K562 (cell line): ENCODE measurements around the gene AMFR. TPM values are rescaled to one million over a fixed set of nuclear protein-coding genes. Genes with fewer than 3 reads are reported as not detected.
A peak's percentile ranks its signal among the peaks of the same experiment; 100 is the strongest.

ENCODE experiments used
- ATF7 ChIP-seq: fragments of 450-650 bp; IDR thresholded peaks from 2 replicates; pipeline ENCODE4 v1.7.1; 2014; ENCODE audit warnings: mild to moderate bottlenecking, moderate library complexity
- CEBPG ChIP-seq, 3 experiments: fragments of 200-800 bp in 1 of 3; sonication (Bioruptor generic) in 1 of 3; sonication (generic) in 1 of 3; formaldehyde crosslinking in 1 of 3; IDR thresholded peaks in 2 of 3; conservative IDR thresholded peaks in 1 of 3; 2 replicates each; pipeline versions ENCODE4 v1.6.1 to v1.8.0; 2016 to 2022; ENCODE audit warnings: missing compliant biosample characterization in 2 of 3, missing genetic modification characterization in 2 of 3, mild to moderate bottlenecking in 1 of 3, missing genetic modification reagents in 1 of 3
- ETV5 ChIP-seq: sonication (generic); formaldehyde crosslinking; IDR thresholded peaks from 2 replicates; pipeline ENCODE4 v1.4.0; 2020; ENCODE audit warnings: low read depth, mild to moderate bottlenecking, missing genetic modification reagents
- HNRNPK ChIP-seq: fragments of 200-400 bp; formaldehyde crosslinking; IDR thresholded peaks from one replicate; pipeline ENCODE4 v1.6.1; 2018; ENCODE audit warnings: mild to moderate bottlenecking, low read depth, low read length; ENCODE audit not compliant: poor library complexity, severe bottlenecking
- PRPF4 ChIP-seq: fragments of 200-400 bp; formaldehyde crosslinking; IDR thresholded peaks from one replicate; pipeline ENCODE4 v1.6.1; 2017; ENCODE audit warnings: low read length, low read depth, mild to moderate bottlenecking; ENCODE audit not compliant: insufficient read depth, poor library complexity, severe bottlenecking
- TARDBP ChIP-seq: fragments of 450-650 bp; IDR thresholded peaks from 2 replicates; pipeline ENCODE4 v1.6.1; 2016
- TBL1XR1 ChIP-seq, 2 experiments: IDR thresholded peaks; 2 replicates each; pipeline ENCODE4 v1.6.1; 2012; ENCODE audit warnings: improper control_type of control experiment in 2 of 2, low read length in 2 of 2, mild to moderate bottlenecking in 1 of 2
- XRCC3 ChIP-seq: fragments of 450-650 bp; IDR thresholded peaks from 2 replicates; pipeline ENCODE4 v1.6.1; 2017; ENCODE audit warnings: mild to moderate bottlenecking, moderate library complexity
- polyA plus RNA-seq, 8 experiments: library from polyadenylated mRNA; depleted of rRNA in 4 of 8; stranded (reverse) in 5 of 8; unstranded in 3 of 8; fragments of >200 nt; fragmentation: Nextera tagmentation in 2 of 8; fragmentation: Illumina TruSeq in 1 of 8; extraction: Ambion mirVana in 2 of 8; extraction: Trizol in 1 of 8; gene quantifications; 2 replicates each; pipeline versions ENCODE4 v1.2.1 to v1.2.3, GENCODE V29; 2011 to 2014; ENCODE audit warnings: inconsistent platforms in 1 of 8, missing spikeins in 1 of 8
- total RNA-seq, 7 experiments: library from RNA; depleted of rRNA in 6 of 7; stranded (reverse); fragments of >200 nt in 6 of 7; fragmentation: Illumina TruSeq in 2 of 7; extraction: Trizol in 2 of 7; gene quantifications; 2 replicates each; pipeline versions ENCODE4 v1.2.1 to v1.2.3, GENCODE V29; 2011 to 2021; ENCODE audit warnings: low replicate concordance in 1 of 7
- TF ChIP-seq, protein P1 (sequence below): fragments of 450-650 bp; IDR thresholded peaks from 2 replicates; pipeline ENCODE4 v1.6.1; 2016; ENCODE audit warnings: mild to moderate bottlenecking, moderate library complexity
- TF ChIP-seq, protein P2 (sequence below): sonication (generic); formaldehyde crosslinking; IDR thresholded peaks from 2 replicates; pipeline ENCODE4 v1.5.0; 2020; ENCODE audit warnings: missing genetic modification reagents
- TF ChIP-seq, protein P3 (sequence below): fragments of 250-450 bp; sonication (Bioruptor Pico); IDR thresholded peaks from 2 replicates; pipeline ENCODE4 v1.9.0; 2021; ENCODE audit warnings: mild to moderate bottlenecking, inconsistent platforms
- TF ChIP-seq, protein P4 (sequence below): fragments of 450-650 bp; IDR thresholded peaks from 2 replicates; pipeline ENCODE4 v1.6.1; 2016; ENCODE audit warnings: missing biosample characterization, missing genetic modification characterization

Gene AMFR
- total and polyA plus RNA-seq, 9 of the 15 experiments (the other 6 are each of a cell fraction or from before 2014, with no cell fraction given) = 15.6 to 113 (median 58.4) TPM

DNA sequence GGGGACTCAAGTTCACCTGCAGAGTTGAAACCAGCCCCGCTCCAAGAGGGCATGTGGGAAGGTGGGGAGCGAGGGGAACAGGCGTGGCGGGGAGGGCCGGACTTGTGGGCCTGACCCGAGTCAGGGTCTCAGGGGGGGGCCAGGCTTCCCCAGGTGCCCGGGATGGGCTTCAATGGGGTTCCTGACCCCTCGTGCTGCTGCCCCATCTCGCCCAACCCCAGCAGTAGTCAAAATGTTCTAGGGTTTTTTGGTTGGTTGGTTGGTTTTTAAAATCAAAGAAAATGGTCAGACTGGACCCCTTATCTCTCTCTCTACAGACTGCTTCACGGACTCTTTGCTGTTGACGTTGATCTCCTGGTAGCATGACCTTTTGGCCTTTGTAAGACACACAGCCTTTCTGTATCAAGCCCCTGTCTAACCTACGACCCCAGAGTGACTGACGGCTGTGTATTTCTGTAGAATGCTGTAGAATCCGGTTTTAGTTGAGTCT, 69.5 kb downstream of the AMFR start (continued):
- TF ChIP-seq, protein P1, sequence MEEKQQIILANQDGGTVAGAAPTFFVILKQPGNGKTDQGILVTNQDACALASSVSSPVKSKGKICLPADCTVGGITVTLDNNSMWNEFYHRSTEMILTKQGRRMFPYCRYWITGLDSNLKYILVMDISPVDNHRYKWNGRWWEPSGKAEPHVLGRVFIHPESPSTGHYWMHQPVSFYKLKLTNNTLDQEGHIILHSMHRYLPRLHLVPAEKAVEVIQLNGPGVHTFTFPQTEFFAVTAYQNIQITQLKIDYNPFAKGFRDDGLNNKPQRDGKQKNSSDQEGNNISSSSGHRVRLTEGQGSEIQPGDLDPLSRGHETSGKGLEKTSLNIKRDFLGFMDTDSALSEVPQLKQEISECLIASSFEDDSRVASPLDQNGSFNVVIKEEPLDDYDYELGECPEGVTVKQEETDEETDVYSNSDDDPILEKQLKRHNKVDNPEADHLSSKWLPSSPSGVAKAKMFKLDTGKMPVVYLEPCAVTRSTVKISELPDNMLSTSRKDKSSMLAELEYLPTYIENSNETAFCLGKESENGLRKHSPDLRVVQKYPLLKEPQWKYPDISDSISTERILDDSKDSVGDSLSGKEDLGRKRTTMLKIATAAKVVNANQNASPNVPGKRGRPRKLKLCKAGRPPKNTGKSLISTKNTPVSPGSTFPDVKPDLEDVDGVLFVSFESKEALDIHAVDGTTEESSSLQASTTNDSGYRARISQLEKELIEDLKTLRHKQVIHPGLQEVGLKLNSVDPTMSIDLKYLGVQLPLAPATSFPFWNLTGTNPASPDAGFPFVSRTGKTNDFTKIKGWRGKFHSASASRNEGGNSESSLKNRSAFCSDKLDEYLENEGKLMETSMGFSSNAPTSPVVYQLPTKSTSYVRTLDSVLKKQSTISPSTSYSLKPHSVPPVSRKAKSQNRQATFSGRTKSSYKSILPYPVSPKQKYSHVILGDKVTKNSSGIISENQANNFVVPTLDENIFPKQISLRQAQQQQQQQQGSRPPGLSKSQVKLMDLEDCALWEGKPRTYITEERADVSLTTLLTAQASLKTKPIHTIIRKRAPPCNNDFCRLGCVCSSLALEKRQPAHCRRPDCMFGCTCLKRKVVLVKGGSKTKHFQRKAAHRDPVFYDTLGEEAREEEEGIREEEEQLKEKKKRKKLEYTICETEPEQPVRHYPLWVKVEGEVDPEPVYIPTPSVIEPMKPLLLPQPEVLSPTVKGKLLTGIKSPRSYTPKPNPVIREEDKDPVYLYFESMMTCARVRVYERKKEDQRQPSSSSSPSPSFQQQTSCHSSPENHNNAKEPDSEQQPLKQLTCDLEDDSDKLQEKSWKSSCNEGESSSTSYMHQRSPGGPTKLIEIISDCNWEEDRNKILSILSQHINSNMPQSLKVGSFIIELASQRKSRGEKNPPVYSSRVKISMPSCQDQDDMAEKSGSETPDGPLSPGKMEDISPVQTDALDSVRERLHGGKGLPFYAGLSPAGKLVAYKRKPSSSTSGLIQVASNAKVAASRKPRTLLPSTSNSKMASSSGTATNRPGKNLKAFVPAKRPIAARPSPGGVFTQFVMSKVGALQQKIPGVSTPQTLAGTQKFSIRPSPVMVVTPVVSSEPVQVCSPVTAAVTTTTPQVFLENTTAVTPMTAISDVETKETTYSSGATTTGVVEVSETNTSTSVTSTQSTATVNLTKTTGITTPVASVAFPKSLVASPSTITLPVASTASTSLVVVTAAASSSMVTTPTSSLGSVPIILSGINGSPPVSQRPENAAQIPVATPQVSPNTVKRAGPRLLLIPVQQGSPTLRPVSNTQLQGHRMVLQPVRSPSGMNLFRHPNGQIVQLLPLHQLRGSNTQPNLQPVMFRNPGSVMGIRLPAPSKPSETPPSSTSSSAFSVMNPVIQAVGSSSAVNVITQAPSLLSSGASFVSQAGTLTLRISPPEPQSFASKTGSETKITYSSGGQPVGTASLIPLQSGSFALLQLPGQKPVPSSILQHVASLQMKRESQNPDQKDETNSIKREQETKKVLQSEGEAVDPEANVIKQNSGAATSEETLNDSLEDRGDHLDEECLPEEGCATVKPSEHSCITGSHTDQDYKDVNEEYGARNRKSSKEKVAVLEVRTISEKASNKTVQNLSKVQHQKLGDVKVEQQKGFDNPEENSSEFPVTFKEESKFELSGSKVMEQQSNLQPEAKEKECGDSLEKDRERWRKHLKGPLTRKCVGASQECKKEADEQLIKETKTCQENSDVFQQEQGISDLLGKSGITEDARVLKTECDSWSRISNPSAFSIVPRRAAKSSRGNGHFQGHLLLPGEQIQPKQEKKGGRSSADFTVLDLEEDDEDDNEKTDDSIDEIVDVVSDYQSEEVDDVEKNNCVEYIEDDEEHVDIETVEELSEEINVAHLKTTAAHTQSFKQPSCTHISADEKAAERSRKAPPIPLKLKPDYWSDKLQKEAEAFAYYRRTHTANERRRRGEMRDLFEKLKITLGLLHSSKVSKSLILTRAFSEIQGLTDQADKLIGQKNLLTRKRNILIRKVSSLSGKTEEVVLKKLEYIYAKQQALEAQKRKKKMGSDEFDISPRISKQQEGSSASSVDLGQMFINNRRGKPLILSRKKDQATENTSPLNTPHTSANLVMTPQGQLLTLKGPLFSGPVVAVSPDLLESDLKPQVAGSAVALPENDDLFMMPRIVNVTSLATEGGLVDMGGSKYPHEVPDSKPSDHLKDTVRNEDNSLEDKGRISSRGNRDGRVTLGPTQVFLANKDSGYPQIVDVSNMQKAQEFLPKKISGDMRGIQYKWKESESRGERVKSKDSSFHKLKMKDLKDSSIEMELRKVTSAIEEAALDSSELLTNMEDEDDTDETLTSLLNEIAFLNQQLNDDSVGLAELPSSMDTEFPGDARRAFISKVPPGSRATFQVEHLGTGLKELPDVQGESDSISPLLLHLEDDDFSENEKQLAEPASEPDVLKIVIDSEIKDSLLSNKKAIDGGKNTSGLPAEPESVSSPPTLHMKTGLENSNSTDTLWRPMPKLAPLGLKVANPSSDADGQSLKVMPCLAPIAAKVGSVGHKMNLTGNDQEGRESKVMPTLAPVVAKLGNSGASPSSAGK = no peak
- TF ChIP-seq ETV5 (CRISPR knock-in tag) = no peak
- TF ChIP-seq TBL1XR1 (IDR thresholded peaks at IDR 0.05; ENCODE audit: low read length in 2 of 2) = peak in 1 of 2 experiments; percentile 75; a peak in 2 of 4 replicates
- TF ChIP-seq, protein P2, sequence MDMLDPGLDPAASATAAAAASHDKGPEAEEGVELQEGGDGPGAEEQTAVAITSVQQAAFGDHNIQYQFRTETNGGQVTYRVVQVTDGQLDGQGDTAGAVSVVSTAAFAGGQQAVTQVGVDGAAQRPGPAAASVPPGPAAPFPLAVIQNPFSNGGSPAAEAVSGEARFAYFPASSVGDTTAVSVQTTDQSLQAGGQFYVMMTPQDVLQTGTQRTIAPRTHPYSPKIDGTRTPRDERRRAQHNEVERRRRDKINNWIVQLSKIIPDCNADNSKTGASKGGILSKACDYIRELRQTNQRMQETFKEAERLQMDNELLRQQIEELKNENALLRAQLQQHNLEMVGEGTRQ (CRISPR knock-in tag) = no peak
- TF ChIP-seq, protein P3, sequence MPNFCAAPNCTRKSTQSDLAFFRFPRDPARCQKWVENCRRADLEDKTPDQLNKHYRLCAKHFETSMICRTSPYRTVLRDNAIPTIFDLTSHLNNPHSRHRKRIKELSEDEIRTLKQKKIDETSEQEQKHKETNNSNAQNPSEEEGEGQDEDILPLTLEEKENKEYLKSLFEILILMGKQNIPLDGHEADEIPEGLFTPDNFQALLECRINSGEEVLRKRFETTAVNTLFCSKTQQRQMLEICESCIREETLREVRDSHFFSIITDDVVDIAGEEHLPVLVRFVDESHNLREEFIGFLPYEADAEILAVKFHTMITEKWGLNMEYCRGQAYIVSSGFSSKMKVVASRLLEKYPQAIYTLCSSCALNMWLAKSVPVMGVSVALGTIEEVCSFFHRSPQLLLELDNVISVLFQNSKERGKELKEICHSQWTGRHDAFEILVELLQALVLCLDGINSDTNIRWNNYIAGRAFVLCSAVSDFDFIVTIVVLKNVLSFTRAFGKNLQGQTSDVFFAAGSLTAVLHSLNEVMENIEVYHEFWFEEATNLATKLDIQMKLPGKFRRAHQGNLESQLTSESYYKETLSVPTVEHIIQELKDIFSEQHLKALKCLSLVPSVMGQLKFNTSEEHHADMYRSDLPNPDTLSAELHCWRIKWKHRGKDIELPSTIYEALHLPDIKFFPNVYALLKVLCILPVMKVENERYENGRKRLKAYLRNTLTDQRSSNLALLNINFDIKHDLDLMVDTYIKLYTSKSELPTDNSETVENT (CRISPR knock-in tag) = no peak
- TF ChIP-seq PRPF4 = no peak
- no peak for TF ChIP-seq HNRNPK
- no peak for TF ChIP-seq TARDBP
- no peak for TF ChIP-seq CEBPG (CRISPR knock-in tag; IDR thresholded peaks at IDR 0.05)
- TF ChIP-seq CEBPG (tag; conservative IDR thresholded peaks at IDR 0.05 in 1 of 2, IDR thresholded peaks at IDR 0.05 in 1 of 2) = no peak
- no peak for TF ChIP-seq ATF7
- TF ChIP-seq, protein P4, sequence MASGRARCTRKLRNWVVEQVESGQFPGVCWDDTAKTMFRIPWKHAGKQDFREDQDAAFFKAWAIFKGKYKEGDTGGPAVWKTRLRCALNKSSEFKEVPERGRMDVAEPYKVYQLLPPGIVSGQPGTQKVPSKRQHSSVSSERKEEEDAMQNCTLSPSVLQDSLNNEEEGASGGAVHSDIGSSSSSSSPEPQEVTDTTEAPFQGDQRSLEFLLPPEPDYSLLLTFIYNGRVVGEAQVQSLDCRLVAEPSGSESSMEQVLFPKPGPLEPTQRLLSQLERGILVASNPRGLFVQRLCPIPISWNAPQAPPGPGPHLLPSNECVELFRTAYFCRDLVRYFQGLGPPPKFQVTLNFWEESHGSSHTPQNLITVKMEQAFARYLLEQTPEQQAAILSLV = no peak
- TF ChIP-seq XRCC3 = no peak
